ENCODE results near the gene RIPK1.

DNA sequence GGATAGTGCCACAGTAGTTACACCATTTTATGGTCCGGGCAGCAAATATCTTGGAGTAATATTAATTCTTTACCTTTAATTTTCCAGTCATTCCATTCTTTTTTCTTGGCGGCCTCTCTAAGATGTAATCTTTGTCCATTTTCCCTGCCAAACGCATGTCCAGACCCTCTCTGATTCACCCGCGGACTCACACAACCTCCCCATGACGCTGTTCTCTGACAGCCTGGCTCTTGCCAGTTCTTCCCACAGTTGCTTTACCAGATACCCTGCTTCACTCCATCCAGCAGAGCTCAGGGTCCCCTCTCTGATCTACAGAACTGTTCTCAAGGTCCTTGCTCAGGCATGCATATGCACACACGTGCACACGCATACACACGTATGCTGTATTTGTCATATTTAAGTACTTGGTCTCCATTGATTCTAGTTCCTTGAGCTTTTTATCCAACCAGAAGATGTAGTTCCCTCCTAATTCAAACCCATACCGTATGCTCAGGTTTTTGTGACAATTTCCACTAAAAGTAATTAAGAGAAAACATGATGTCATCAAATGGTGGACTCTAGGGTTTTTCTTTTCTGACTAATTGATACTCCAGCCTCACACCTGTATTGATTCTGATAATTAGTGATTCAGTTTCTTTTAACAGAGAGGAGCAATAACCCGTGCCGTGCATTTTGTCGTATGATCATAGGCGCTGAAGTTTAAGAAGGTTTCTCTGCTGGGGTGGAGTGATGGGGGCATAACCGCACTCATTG, 60.2 kb downstream of the RIPK1 start:
- no peak for TF ChIP-seq CTCF (IDR thresholded peaks at IDR 0.05)
- no peak for TF ChIP-seq POLR2A (IDR thresholded peaks at IDR 0.05)

Data from thyroid gland (tissue), 4 donors.